Smooth muscle cell (in vitro differentiated cells): Measurements from ENCODE around the gene BECN2. TPM values are rescaled to one million over a fixed set of nuclear protein-coding genes. Genes with fewer than 3 reads are reported as not detected.

Experiments
- DNase-seq: peaks from one replicate; lab custom pipeline; 2025; ENCODE audit not compliant: unreplicated experiment; lab: John Stamatoyannopoulos, UW
- H2AFZ ChIP-seq: fragments of 200-600 bp; sonication (generic); 2 replicates; pipeline ENCODE4 v1.6.0; 2016; ENCODE audit warnings: antibody characterized with exemption, low read depth, mild to moderate bottlenecking
- H3F3A ChIP-seq: fragments of 200-600 bp; sonication (generic); 2 replicates; pipeline ENCODE4 v1.6.0; 2017; ENCODE audit warnings: antibody characterized with exemption, low read depth
- H3K27ac ChIP-seq: fragments of 200-600 bp; sonication (generic); 2 replicates; pipeline ENCODE4 v1.5.1; 2016; ENCODE audit warnings: low read depth, mild to moderate bottlenecking
- H3K27me3 ChIP-seq: fragments of 200-600 bp; sonication (generic); 2 replicates; pipeline ENCODE4 v1.6.1; 2016; ENCODE audit warnings: low read depth, mild to moderate bottlenecking
- H3K36me3 ChIP-seq: fragments of 200-600 bp; sonication (generic); 2 replicates; pipeline ENCODE4 v1.5.1; 2016; ENCODE audit warnings: low read depth
- H3K4me1 ChIP-seq: fragments of 200-600 bp; sonication (generic); 2 replicates; pipeline ENCODE4 v1.5.1; 2016; ENCODE audit warnings: low read depth
- H3K4me2 ChIP-seq: fragments of 200-600 bp; sonication (generic); 2 replicates; pipeline ENCODE4 v1.6.0; 2016; ENCODE audit warnings: mild to moderate bottlenecking
- H3K4me3 ChIP-seq: fragments of 200-600 bp; sonication (generic); 2 replicates; pipeline ENCODE4 v1.5.1; 2016; ENCODE audit warnings: mild to moderate bottlenecking
- H3K79me2 ChIP-seq: fragments of 200-600 bp; sonication (generic); 2 replicates; pipeline ENCODE4 v1.6.0; 2016; ENCODE audit warnings: low read depth, mild to moderate bottlenecking
- H3K9ac ChIP-seq: fragments of 200-600 bp; sonication (generic); 2 replicates; pipeline ENCODE4 v1.6.0; 2016; ENCODE audit warnings: low read depth
- H3K9me3 ChIP-seq: fragments of 200-600 bp; sonication (generic); replicated peaks from 2 replicates; pipeline ENCODE4 v1.5.1; 2016; ENCODE audit warnings: low read depth
- H4K20me1 ChIP-seq: fragments of 200-600 bp; sonication (generic); 2 replicates; pipeline ENCODE4 v1.6.0; 2016; ENCODE audit warnings: low read depth
- WGBS: methylation state at CpG from one replicate; pipeline ENCODE4 v1.1.7; 2016; ENCODE audit warnings: low lambda C conversion rate; 5-methylcytosine and 5-hydroxymethylcytosine counted together
- polyA plus RNA-seq: library from polyadenylated mRNA; unstranded; fragments of >200 nt; fragmentation: Nextera tagmentation; extraction: Ambion mirVana; gene quantifications from 2 replicates; pipeline ENCODE4 v1.2.1, GENCODE V29; 2016
- total RNA-seq: library from RNA; depleted of rRNA; stranded (reverse); fragments of >200 nt; gene quantifications from 2 replicates; pipeline ENCODE4 v1.2.3, GENCODE V29; 2014
- TF ChIP-seq, protein P1 (sequence below): fragments of 200-600 bp; sonication (generic); IDR thresholded peaks from 2 replicates; pipeline ENCODE4 v1.5.1; 2017; ENCODE audit warnings: borderline replicate concordance, mild to moderate bottlenecking, antibody characterized with exemption; ENCODE audit not compliant: insufficient read depth, poor library complexity, severe bottlenecking

Gene BECN2
- total and polyA plus RNA-seq, 2 experiments from 2014 or later = not detected

DNA sequence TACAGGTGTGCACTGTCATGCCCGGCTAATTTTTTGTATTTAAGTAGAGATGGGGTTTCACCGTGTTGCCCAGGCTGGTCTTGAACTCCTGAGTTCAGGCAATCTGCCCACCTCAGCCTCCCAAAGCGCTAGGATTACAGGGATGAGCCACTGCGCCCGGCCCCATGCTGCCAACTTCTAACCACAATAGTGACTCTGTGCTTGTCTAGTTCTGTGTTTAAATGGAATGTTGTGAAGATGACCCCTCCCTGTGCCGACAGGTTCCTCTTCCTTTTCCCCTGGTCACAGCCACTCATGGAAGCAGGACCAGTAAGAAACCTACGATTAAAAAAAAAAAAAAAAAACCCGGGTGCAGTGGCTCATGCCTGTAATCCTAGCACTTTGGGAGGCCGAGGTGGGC lies 36.6 kb downstream of the BECN2 start:
- H4K20me1 ChIP-seq = no peaks in the 10 kb centered on the region
- no peak overlapping the region for H3K4me3 ChIP-seq
- no peak overlapping the region for H3K9ac ChIP-seq
- H2AFZ ChIP-seq = no peak overlapping the region
- TF ChIP-seq, protein P1, sequence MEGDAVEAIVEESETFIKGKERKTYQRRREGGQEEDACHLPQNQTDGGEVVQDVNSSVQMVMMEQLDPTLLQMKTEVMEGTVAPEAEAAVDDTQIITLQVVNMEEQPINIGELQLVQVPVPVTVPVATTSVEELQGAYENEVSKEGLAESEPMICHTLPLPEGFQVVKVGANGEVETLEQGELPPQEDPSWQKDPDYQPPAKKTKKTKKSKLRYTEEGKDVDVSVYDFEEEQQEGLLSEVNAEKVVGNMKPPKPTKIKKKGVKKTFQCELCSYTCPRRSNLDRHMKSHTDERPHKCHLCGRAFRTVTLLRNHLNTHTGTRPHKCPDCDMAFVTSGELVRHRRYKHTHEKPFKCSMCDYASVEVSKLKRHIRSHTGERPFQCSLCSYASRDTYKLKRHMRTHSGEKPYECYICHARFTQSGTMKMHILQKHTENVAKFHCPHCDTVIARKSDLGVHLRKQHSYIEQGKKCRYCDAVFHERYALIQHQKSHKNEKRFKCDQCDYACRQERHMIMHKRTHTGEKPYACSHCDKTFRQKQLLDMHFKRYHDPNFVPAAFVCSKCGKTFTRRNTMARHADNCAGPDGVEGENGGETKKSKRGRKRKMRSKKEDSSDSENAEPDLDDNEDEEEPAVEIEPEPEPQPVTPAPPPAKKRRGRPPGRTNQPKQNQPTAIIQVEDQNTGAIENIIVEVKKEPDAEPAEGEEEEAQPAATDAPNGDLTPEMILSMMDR = no peak
- H3K27ac ChIP-seq = no peak overlapping the region
- H3K79me2 ChIP-seq = no peaks in the 10 kb centered on the region
- H3K4me2 ChIP-seq = no peak overlapping the region
- 91% methylated on average over 9 of the region's 9 CpGs for WGBS
- no peaks in the 10 kb centered on the region for H3K27me3 ChIP-seq
- H3F3A ChIP-seq = no peaks in the 10 kb centered on the region
- no peaks in the 10 kb centered on the region for H3K9me3 ChIP-seq
- H3K36me3 ChIP-seq = no peaks in the 10 kb centered on the region
- peaks cover 6% of the 10 kb centered on the region for H3K4me1 ChIP-seq
- no peak for DNase-seq

DNA sequence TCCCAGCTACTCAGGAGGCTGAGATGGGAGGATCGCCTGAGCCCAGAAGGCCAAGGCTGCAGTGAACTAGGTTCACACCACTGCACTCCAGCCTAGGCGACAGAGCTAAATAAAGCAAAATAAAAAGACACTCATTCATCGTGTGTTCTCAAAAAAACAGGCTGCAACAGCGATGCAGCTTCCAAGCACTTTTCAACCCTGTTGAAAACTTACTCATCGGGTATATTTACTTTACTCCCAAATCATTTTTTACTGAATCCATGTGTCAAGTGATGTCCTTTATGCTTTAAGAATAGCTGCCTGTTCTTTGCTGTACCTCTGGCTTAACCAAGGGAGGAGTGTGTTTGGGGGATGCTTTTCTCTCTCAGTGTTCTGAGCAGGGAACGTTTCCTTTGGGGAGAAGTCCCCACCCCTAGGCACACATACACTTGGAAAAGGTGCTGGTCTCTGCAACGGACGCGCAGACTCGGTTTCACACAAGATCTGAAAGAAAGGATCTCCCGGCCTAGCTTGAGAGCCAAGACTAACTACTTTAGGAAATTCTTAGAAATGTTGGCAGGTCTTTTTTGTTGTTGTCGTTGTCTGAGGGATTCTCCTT lies 39.9 kb downstream of the BECN2 start:
- TF ChIP-seq, protein P1 = no peak
- Histone ChIP-seq H4K20me1 (no peaks in the 10 kb centered on the region), H3K27me3 (no peaks in the 10 kb centered on the region), H3K4me3 (no peak overlapping the region), H3K79me2 (no peaks in the 10 kb centered on the region), H3K9ac (no peak overlapping the region), H2AFZ (no peak overlapping the region), H3K9me3 (no peaks in the 10 kb centered on the region), H3K36me3 (no peaks in the 10 kb centered on the region), H3K27ac (no peak overlapping the region), H3K4me1 (peaks cover 6% of the 10 kb centered on the region), H3K4me2 (no peak overlapping the region), H3F3A (no peaks in the 10 kb centered on the region)
- no peak for DNase-seq
- WGBS = 96% methylated on average over 12 of the region's 12 CpGs

- Histone ChIP-seq H3K27ac (no peak overlapping the region), H3K27me3 (no peaks in the 10 kb centered on the region), H3K9me3 (no peaks in the 10 kb centered on the region), H3K36me3 (no peaks in the 10 kb centered on the region), H3F3A (no peaks in the 10 kb centered on the region), H2AFZ (peak overlapping the region; percentile 59), H3K4me3 (peak overlapping the region; percentile 43), H3K4me2 (peak overlapping the region; percentile 83), H4K20me1 (no peaks in the 10 kb centered on the region), H3K9ac (no peak overlapping the region), H3K4me1 (peaks cover 6% of the 10 kb centered on the region), H3K79me2 (no peaks in the 10 kb centered on the region)
- TF ChIP-seq, protein P1 = peak; percentile 62
- WGBS = 6% methylated on average over 20 of the region's 20 CpGs
- peak; percentile 10 for DNase-seq
Measured at GRCh38 chr1:241998412-241998921, 40.9 kb downstream of the BECN2 start.

GRCh38 chr1:241999026-241999425 lies 41.5 kb downstream of the BECN2 start, which contains the start of gene MAP1LC3C:
TSS of gene MAP1LC3C (minus strand) at chr1:241999098. CDS start at chr1:241999008, 90 bp downstream.
- H3F3A ChIP-seq = no peaks in the 10 kb centered on the region
- H4K20me1 ChIP-seq = no peaks in the 10 kb centered on the region
- H3K9ac ChIP-seq = no peak within 1 kb of the TSS
- peak within 1 kb of the TSS; percentile 83 for H3K4me2 ChIP-seq
- peaks cover 6% of the 10 kb centered on the region for H3K4me1 ChIP-seq
- no peak for DNase-seq
- H3K9me3 ChIP-seq = no peaks in the 10 kb centered on the region
- no peak within 1 kb of the TSS for H3K27ac ChIP-seq
- peak within 1 kb of the TSS; percentile 43 for H3K4me3 ChIP-seq
- H3K79me2 ChIP-seq = no peaks in the 10 kb centered on the region
- peak within 1 kb of the TSS; percentile 59 for H2AFZ ChIP-seq
- TF ChIP-seq, protein P1 = no peak
- H3K27me3 ChIP-seq = no peaks in the 10 kb centered on the region
- no peaks in the 10 kb centered on the region for H3K36me3 ChIP-seq
- WGBS = 46% methylated on average over 4 of the region's 4 CpGs
